Right ventricle myocardium superior (tissue), 1 donor: ENCODE measurements around the gene COL6A3. TPM values are rescaled to one million over a fixed set of nuclear protein-coding genes. Genes with fewer than 3 reads are reported as not detected.
A peak's percentile ranks its signal among the peaks of the same experiment; 100 is the strongest.
"Not testable (repeated sequence)": the region's sequence is repeated elsewhere in the genome, so short reads cannot be mapped to it uniquely, and the experiment has no call there.

ENCODE experiments used
- ATAC-seq: fragments of 200-7000 bp; cut with Tn5 transposase; one replicate; pipeline ENCODE4 v1.9.1; 2020; ENCODE audit warnings: mild to moderate bottlenecking; ENCODE audit not compliant: poor library complexity
- DNase-seq: peaks from one replicate; pipeline ENCODE4 v3.0.0-alpha.2; 2020
- intact Hi-C: fragments of 100-400 bp; cut with DNase I; formaldehyde crosslinking; loops from one replicate; pipeline ENCODE4 v1.11.2; 2022
- total RNA-seq: library from RNA; stranded (reverse); fragmentation: NEBNext Ultra II Directional; extraction: Animal tissue kit (Norgen Biotek cat#: 25700); gene quantifications from one replicate; pipeline ENCODE4 v1.2.1, GENCODE V29; 2021
- donor health status: DM: no; HTN: yes; CAD: no; lungs with severe emphysema.

The COL6A3 gene
- total RNA-seq, 1 donor from 2014 or later = 64.9 TPM

GRCh38 chr2:237359894-237360780 lies 53.8 kb downstream of the COL6A3 start:
- DNase-seq = no peak
- ATAC-seq = no peak
- intact Hi-C loops = no loop called here

- no peak for DNase-seq
- no peak for ATAC-seq
- intact Hi-C loops = no loop called here
Observed at GRCh38 chr2:237359518-237359840, 54.5 kb downstream of the COL6A3 start.

- intact Hi-C loops = no loop called here
- ATAC-seq (no peak), DNase-seq (no peak)
Observed at GRCh38 chr2:237358721-237359517, 55.0 kb downstream of the COL6A3 start.

GRCh38 chr2:237355701-237356100 lies 58.3 kb downstream of the COL6A3 start:
- no peak for DNase-seq
- intact Hi-C loops = no loop called here
- no peak for ATAC-seq

- intact Hi-C loops = no loop called here
- ATAC-seq = no peak
- no peak for DNase-seq
Observed at GRCh38 chr2:237354892-237355291, 59.1 kb downstream of the COL6A3 start.

DNA sequence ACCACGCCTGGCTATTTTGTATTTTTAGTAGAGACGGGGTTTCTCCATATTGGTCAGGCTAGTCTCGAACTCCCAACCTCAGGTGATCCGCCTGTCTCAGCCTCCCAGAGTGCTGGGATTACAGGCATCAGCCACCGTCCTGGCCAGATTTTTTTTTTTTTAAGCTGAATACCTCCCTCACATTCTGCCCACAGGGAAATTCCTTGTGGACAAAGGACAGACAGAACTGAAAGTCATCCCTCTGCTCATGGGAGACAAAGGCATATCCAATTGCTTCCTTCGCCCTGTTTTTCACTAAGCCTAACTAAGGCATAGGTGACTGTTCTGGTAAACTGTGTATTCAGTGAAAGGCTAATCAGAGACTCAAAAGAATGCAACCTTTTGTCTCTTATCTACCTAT lies 59.8 kb downstream of the COL6A3 start:
- DNase-seq, ATAC-seq, intact Hi-C loops: not testable (repeated sequence)

GRCh38 chr2:237353215-237353614 lies 60.7 kb downstream of the COL6A3 start:
- no peak for DNase-seq
- intact Hi-C loops = no loop called here
- ATAC-seq = no peak

DNA sequence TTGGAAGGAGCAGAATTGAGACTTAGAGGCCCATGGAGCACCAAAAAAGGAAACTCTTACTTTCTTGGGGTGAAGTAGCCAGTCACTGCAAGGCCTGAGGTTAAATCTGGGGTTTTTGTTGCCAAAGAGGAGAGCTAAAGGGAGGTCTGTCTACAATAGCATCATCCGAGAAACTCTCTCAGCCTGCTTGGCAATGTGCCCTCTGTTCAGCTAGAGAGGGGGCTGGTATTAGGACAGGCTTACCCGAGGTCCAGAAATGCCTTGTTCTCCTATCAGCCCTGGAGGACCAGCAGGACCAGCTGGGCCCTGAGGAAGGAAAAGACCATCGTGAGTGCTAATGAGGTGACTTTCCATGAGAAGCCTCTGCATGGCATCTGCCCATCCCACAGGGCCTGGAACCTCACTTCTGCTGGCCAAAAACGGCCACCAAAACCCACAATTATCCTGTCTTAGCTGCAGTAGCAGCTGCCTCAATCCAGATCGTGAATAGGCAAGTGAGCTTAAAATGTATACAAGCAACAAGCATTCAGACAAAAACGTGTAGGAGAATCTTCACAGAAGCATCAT lies 61.6 kb downstream of the COL6A3 start:
- ATAC-seq = no peak
- DNase-seq = no peak
- intact Hi-C loops = no loop called here

DNA sequence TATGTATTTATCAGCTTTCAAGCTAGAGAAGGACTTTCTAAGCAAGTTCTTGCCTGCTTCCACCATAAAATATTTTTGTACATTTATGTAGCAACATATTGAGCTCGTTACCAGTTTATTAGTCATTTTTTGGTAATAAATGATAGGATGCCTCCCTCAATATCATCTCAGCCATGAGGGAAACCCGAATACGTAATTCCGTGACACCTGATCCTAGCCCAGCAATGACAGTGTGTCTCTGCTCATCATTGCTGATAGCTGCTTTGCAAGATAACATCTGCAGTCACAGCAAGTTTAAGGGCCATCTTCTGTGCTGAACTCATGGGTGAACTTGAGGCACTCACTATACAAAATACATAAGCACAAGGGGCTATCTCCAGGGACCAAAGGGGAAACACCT lies 62.2 kb downstream of the COL6A3 start:
- no peak for ATAC-seq
- DNase-seq = no peak
- intact Hi-C loops = no loop called here

- ATAC-seq = no peak
- DNase-seq = no peak
- intact Hi-C loops = no loop called here
Observed at GRCh38 chr2:237351046-237351445, 62.9 kb downstream of the COL6A3 start.

DNA sequence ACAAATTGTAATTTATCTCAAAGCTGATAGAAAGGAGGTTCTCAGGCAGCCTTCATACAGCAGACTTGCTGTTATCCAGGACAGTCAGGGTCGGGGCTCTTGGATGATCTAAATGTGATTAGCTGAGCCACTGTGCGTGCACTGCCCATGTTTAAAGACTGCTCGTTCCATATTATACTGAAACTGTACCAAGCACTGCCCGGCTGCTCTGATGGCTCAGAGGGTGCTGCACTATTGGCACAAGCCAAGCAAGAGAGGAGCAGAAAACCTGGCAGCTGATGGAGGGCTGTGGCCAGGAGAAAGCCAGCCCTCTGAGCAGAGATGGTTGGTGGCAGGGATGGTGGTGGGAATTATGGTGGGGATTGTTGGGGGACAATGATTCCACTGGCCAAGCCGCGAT lies 63.4 kb downstream of the COL6A3 start:
- DNase-seq = no peak
- intact Hi-C loops = no loop called here
- no peak for ATAC-seq

- DNase-seq = no peak
- ATAC-seq = no peak
- intact Hi-C loops = no loop called here
Observed at GRCh38 chr2:237350070-237350469, 63.9 kb downstream of the COL6A3 start.

GRCh38 chr2:237348281-237348865 lies 65.6 kb downstream of the COL6A3 start:
- DNase-seq (no peak), ATAC-seq (no peak)
- intact Hi-C loops = no loop called here

DNA sequence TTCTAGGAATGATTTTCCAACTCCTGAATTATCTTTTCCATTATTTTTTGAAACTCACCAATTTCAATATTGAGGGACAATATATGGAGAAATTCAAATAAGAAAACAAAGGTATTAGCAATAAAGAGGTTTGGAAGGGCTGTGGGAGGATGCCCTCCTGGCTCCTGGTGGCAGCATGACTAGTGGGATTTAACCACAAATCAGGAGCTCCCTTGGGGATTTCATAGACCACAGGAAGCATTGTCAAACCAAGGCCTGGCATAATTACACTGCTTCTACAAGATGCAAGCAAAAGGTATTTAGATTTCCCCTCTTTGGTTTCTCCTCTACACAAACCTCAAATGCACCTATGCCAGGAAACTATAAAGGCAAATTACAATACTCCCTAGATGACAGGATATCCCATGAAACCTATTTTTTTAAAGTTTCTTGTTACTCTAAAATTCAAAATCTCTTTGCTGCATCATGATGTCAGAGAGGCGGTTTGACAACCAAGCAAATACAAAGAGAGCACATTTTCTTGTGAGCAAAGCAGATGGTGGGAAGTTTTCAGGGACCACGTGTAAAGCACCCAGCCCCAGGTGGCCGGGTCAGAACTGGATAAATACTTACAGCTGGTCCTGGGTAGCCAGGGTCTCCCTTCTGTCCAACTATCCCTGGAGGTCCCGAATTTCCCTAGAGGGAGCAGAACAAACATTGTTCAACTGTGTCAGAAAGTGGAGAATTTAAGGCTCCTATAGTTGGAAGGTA lies 67.9 kb downstream of the COL6A3 start:
- intact Hi-C loops = no loop called here
- no peak for ATAC-seq
- DNase-seq = no peak

DNA sequence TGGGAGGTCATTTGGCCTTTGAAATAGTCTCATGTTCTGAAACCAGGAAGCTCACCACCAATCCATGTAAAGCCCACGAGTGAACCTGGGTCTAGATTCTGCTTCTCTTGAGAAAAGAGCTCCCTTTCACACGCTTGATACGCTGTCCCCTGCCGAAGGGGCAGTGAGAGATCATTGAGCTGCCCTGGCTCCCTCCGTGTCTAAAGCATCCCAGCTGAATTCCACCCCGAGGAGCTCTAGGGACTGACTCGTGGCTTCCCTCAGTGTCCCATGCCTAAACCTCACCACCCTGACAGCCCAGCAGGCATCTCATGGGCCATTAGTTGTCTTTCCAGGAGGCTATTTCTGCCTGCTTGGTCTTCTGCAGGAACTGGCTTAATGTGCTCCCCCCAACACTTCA lies 68.6 kb downstream of the COL6A3 start:
- intact Hi-C loops = no loop called here
- ATAC-seq (no peak), DNase-seq (no peak)

DNA sequence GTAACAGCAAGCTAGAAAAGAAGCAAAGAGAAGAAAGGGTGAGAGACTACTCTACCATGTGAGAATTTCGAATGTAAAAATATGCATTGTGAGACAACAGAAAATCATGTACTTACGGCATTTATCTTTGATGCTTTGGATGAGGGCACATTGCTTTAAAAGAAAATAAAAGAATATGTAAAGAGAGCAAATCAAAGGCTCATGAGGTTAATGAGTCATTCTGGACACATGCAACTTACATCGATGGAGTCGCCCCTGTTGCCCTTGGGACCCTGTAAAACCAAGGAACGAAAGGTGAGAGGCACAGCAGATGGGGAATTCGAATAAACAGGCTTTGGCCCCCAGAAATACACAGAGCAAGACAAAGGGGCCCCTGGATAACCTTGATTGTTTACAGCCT lies 69.0 kb downstream of the COL6A3 start:
- DNase-seq (no peak), ATAC-seq (no peak)
- intact Hi-C loops = no loop called here

GRCh38 chr2:237343993-237344392 lies 70.0 kb downstream of the COL6A3 start:
- DNase-seq (no peak), ATAC-seq (no peak)
- intact Hi-C loops = no loop called here

GRCh38 chr2:237341872-237342271 lies 72.1 kb downstream of the COL6A3 start:
- DNase-seq = no peak
- peak; percentile 51 for ATAC-seq
- intact Hi-C loops = no loop called here

- ATAC-seq (no peak), DNase-seq (no peak)
- intact Hi-C loops = no loop called here
Observed at GRCh38 chr2:237337586-237337985, 76.4 kb downstream of the COL6A3 start.
